Stimulated activated CD8-positive, alpha-beta memory T cell treated with anti-CD3 and anti-CD28 coated beads, Interleukin-4, amount 100 ng/mL, for 48 hours (primary cell): ENCODE data around the gene STC2.
"Not testable (repeated sequence)": the region's sequence is repeated elsewhere in the genome, so short reads cannot be mapped to it uniquely, and the experiment has no call there.

Experiments used
- DNase-seq: peaks from one replicate; pipeline ENCODE4 v3.0.0-alpha.2; 2020

Gene STC2

GRCh38 chr5:173327948-173328843 lies at the start of gene STC2:
Gene STC2, minus strand, starts transcription at chr5:173328414. Its CDS starts 221 bp downstream, at chr5:173328193.
- peak; percentile 82 for DNase-seq

- no peak for DNase-seq
Measured at GRCh38 chr5:173371400-173371799, 43.2 kb upstream of the STC2 start.

GRCh38 chr5:173363406-173363805 lies 35.2 kb upstream of the STC2 start:
- not testable (repeated sequence) for DNase-seq

GRCh38 chr5:173355561-173355960 lies 27.3 kb upstream of the STC2 start:
- no peak for DNase-seq

GRCh38 chr5:173354645-173355044 lies 26.4 kb upstream of the STC2 start:
- DNase-seq, result no peak

- DNase-seq, result no peak
Measured at GRCh38 chr5:173352366-173353349, 24.4 kb upstream of the STC2 start.

- no peak for DNase-seq
Measured at GRCh38 chr5:173342813-173343755, 14.9 kb upstream of the STC2 start.

- DNase-seq, result no peak
Measured at GRCh38 chr5:173341961-173342430, 13.8 kb upstream of the STC2 start.

GRCh38 chr5:173340984-173341383 lies 12.8 kb upstream of the STC2 start:
- DNase-seq, result no peak

GRCh38 chr5:173340451-173340850 lies 12.2 kb upstream of the STC2 start:
- DNase-seq, result no peak

GRCh38 chr5:173339286-173339685 lies 11.1 kb upstream of the STC2 start:
- no peak for DNase-seq

- DNase-seq, result no peak
Measured at GRCh38 chr5:173338380-173339015, 10.3 kb upstream of the STC2 start.

- no peak for DNase-seq
Measured at GRCh38 chr5:173334808-173335207, 6.6 kb upstream of the STC2 start.

GRCh38 chr5:173333925-173334661 lies 5.9 kb upstream of the STC2 start:
- DNase-seq, result no peak

- peak; percentile 94 for DNase-seq
Measured at GRCh38 chr5:173331956-173332479, 3.8 kb upstream of the STC2 start.

GRCh38 chr5:173331287-173331686 lies 3.1 kb upstream of the STC2 start:
- DNase-seq, result no peak

- peak; percentile 30 for DNase-seq
Measured at GRCh38 chr5:173330338-173331206, 2.4 kb upstream of the STC2 start.

- DNase-seq, result peak; percentile 78
Measured at GRCh38 chr5:173329491-173330337, 1.5 kb upstream of the STC2 start.
